K562 (cell line): ENCODE measurements around the gene CNDP1. TPM values are rescaled to one million over a fixed set of nuclear protein-coding genes. Genes with fewer than 3 reads are reported as not detected.
A peak's percentile ranks its signal among the peaks of the same experiment; 100 is the strongest.

Experiments
- ATAC-seq: fragments of 200-7000 bp; cut with Tn5 transposase; 3 replicates; pipeline ENCODE4 v1.9.1; 2020; ENCODE audit warnings: moderate library complexity
- BruUV-seq: library from RNA; stranded (reverse); fragments of 400-500 nt; replicated peaks from 2 replicates; lab custom pipeline; 2021; lab: Mats Ljungman, UMichigan
- CTCF ChIA-PET: fragments of 300-600 bp; formaldehyde crosslinking; extraction: SDS; loops from one replicate; lab custom pipeline; 2021; ENCODE audit warnings: low intra/inter-chr PET ratio; lab: Yijun Ruan, JAX
- POLR2A ChIA-PET: fragments of 300-600, 350-650 bp; sonication (Branson Sonifier 250); formaldehyde crosslinking; extraction: SDS; loops from one replicate; lab custom pipeline; 2021; ENCODE audit warnings: antibody characterized with exemption, inconsistent platforms; lab: Yijun Ruan, JAX
- DNase-seq, 4 experiments: peaks; one replicate each; pipeline versions ENCODE4 v3.0.0 to v3.0.0-alpha.2; 2011 to 2018; ENCODE audit warnings: low spot score in 3 of 4, mixed read lengths in 3 of 4; ENCODE audit errors: extremely low read depth in 1 of 4
- FAIRE-seq: peaks from 2 replicates; lab custom pipeline; 2011; peaks lifted over from hg19 to GRCh38; lab: Jason Lieb, UNC
- H2AFZ ChIP-seq: 2 replicates; pipeline ENCODE4 v1.6.0; 2011; ENCODE audit warnings: low read depth, low read length, control low read depth, inconsistent platforms
- H3K27ac ChIP-seq: fragments of 200-600 bp; 3 replicates; pipeline ENCODE4 v1.8.0; 2011; ENCODE audit warnings: low read depth, mild to moderate bottlenecking, control low read depth, inconsistent platforms, low read length, moderate library complexity, mixed read lengths; ENCODE audit errors: extremely low read depth
- H3K27me3 ChIP-seq, 2 experiments: fragments of 300-600 bp in 1 of 2; 2 replicates in 1 of 2; 3 replicates in 1 of 2; pipeline versions ENCODE4 v1.6.0 to v1.8.0; 2011; ENCODE audit warnings: inconsistent platforms in 2 of 2, low read length in 2 of 2, mild to moderate bottlenecking in 1 of 2, mixed read lengths in 1 of 2, moderate library complexity in 1 of 2; ENCODE audit not compliant: control insufficient read depth in 2 of 2, insufficient read depth in 2 of 2
- H3K36me3 ChIP-seq: fragments of 300-600 bp; 3 replicates; pipeline ENCODE4 v1.8.0; 2011; ENCODE audit warnings: mild to moderate bottlenecking, low read length, inconsistent platforms; ENCODE audit not compliant: control insufficient read depth, insufficient read depth
- H3K4me1 ChIP-seq, 2 experiments: fragments of 200-600 bp in 1 of 2; replicated peaks in 1 of 2; 2 replicates in 1 of 2; 3 replicates in 1 of 2; pipeline versions ENCODE4 v1.5.1 to v1.8.0; 2011; ENCODE audit warnings: inconsistent platforms in 2 of 2, low read length in 2 of 2, mild to moderate bottlenecking in 1 of 2, mixed read lengths in 1 of 2, moderate library complexity in 1 of 2; ENCODE audit not compliant: control insufficient read depth in 2 of 2, insufficient read depth in 2 of 2
- H3K4me2 ChIP-seq: 2 replicates; pipeline ENCODE4 v1.6.1; 2011; ENCODE audit warnings: low read length, control low read depth, inconsistent platforms, mixed read lengths; ENCODE audit not compliant: insufficient read depth
- H3K4me3 ChIP-seq: fragments of 200-600 bp; sonication (generic), shearing (Covaris generic); 2 replicates; pipeline ENCODE4 v1.5.1; 2016; ENCODE audit warnings: control low read depth, inconsistent platforms
- H3K79me2 ChIP-seq: fragments of 200-600 bp; 3 replicates; pipeline ENCODE4 v1.8.0; 2011; ENCODE audit warnings: low read length, inconsistent platforms; ENCODE audit not compliant: control insufficient read depth, insufficient read depth
- H3K9ac ChIP-seq, 2 experiments: 2 replicates each; pipeline versions ENCODE4 v1.6.0 to v1.6.1; 2011; ENCODE audit warnings: low read depth in 2 of 2, low read length in 2 of 2, control low read depth in 1 of 2, inconsistent platforms in 1 of 2, mild to moderate bottlenecking in 1 of 2, mixed read lengths in 1 of 2; ENCODE audit not compliant: insufficient read depth in 1 of 2
- H3K9me1 ChIP-seq: one replicate; pipeline ENCODE4 v1.6.0; 2011; ENCODE audit warnings: inconsistent platforms, mild to moderate bottlenecking, low read length, moderate library complexity; ENCODE audit not compliant: control insufficient read depth, insufficient read depth
- H3K9me3 ChIP-seq: replicated peaks from 2 replicates; pipeline ENCODE4 v1.5.1; 2011; ENCODE audit warnings: low read depth, low read length, inconsistent platforms; ENCODE audit not compliant: control insufficient read depth, insufficient read depth
- H4K20me1 ChIP-seq: replicated peaks from 2 replicates; pipeline ENCODE4 v1.6.1; 2011; ENCODE audit warnings: low read length, inconsistent platforms, mixed read lengths; ENCODE audit not compliant: control insufficient read depth, insufficient read depth
- ARID1B ChIP-seq: fragments of 450-650 bp; IDR thresholded peaks from 2 replicates; pipeline ENCODE4 v1.6.1; 2016; ENCODE audit warnings: antibody characterized with exemption, mild to moderate bottlenecking, inconsistent platforms
- CREB3L1 ChIP-seq: fragments of 450-650 bp; IDR thresholded peaks from 2 replicates; pipeline ENCODE4 v1.6.1; 2014; ENCODE audit warnings: low read depth, mild to moderate bottlenecking, moderate library complexity, borderline replicate concordance
- CREM ChIP-seq: IDR thresholded peaks from 2 replicates; pipeline ENCODE4 v1.6.1; 2014; ENCODE audit warnings: antibody characterized with exemption, low read depth
- ELF1 ChIP-seq: fragments of 200-800 bp; sonication (Bioruptor generic); IDR thresholded peaks from 2 replicates; pipeline ENCODE4 v1.6.1; 2016; ENCODE audit warnings: missing genetic modification characterization, missing compliant biosample characterization
- EP400 ChIP-seq: fragments of 450-650 bp; IDR thresholded peaks from 2 replicates; pipeline ENCODE4 v1.6.1; 2017; ENCODE audit warnings: antibody characterized with exemption, mild to moderate bottlenecking, moderate library complexity
- MIER1 ChIP-seq: fragments of 450-650 bp; IDR thresholded peaks from 2 replicates; pipeline ENCODE4 v1.6.1; 2016; ENCODE audit warnings: antibody characterized with exemption, mild to moderate bottlenecking, low read depth
- NR4A1 ChIP-seq, 2 experiments: fragments of 250-450 bp in 1 of 2; fragments of 450-650 bp in 1 of 2; sonication (Bioruptor Pico) in 1 of 2; IDR thresholded peaks; 2 replicates each; pipeline versions ENCODE4 v1.4.0 to v1.6.1; 2016 to 2020; ENCODE audit warnings: mild to moderate bottlenecking in 2 of 2, missing compliant biosample characterization in 1 of 2, missing genetic modification characterization in 1 of 2, moderate library complexity in 1 of 2
- POLR3A ChIP-seq: IDR thresholded peaks from 2 replicates; pipeline ENCODE4 v1.6.1; 2011; ENCODE audit warnings: borderline replicate concordance, mild to moderate bottlenecking, moderate library complexity; ENCODE audit not compliant: insufficient read length, insufficient read depth; ENCODE audit errors: extremely low read depth
- RBBP5 ChIP-seq: fragments of 200-600 bp; sonication (generic); IDR thresholded peaks from 2 replicates; pipeline ENCODE4 v1.6.1; 2012; ENCODE audit warnings: borderline replicate concordance, mild to moderate bottlenecking, low read length, control low read depth, inconsistent platforms; ENCODE audit not compliant: insufficient read depth, poor library complexity, severe bottlenecking
- RCOR1 ChIP-seq, 2 experiments: IDR thresholded peaks; 2 replicates each; pipeline ENCODE4 v1.6.1; 2012; ENCODE audit warnings: low read depth in 2 of 2, low read length in 2 of 2, borderline replicate concordance in 1 of 2, improper control_type of control experiment in 1 of 2
- STAT5A ChIP-seq: IDR thresholded peaks from 2 replicates; pipeline ENCODE4 v1.6.1; 2012; ENCODE audit warnings: low read length, inconsistent platforms, borderline replicate concordance
- TAL1 ChIP-seq: fragments of 450-650 bp; IDR thresholded peaks from 2 replicates; pipeline ENCODE4 v1.6.1; 2016; ENCODE audit warnings: mild to moderate bottlenecking
- ZBTB17 ChIP-seq: fragments of 450-650 bp; formaldehyde crosslinking; IDR thresholded peaks from 2 replicates; pipeline ENCODE4 v1.4.0; 2020; ENCODE audit warnings: mild to moderate bottlenecking
- ZBTB26 ChIP-seq: fragments of 450-650 bp; formaldehyde crosslinking; IDR thresholded peaks from 2 replicates; pipeline ENCODE4 v1.4.0; 2022; ENCODE audit warnings: missing genetic modification characterization
- ZEB2 ChIP-seq: fragments of 450-650 bp; IDR thresholded peaks from 2 replicates; pipeline ENCODE4 v1.6.1; 2016
- ZKSCAN3 ChIP-seq: fragments of 250-450 bp; sonication (Bioruptor Pico); IDR thresholded peaks from 2 replicates; pipeline ENCODE4 v1.4.0; 2020
- ZNF140 ChIP-seq: fragments of 250-450 bp; sonication (Bioruptor Pico); IDR thresholded peaks from 2 replicates; pipeline ENCODE4 v1.8.0; 2021; ENCODE audit warnings: moderate library complexity, mild to moderate bottlenecking, inconsistent platforms
- ZNF586 ChIP-seq: fragments of 450-650 bp; formaldehyde crosslinking; conservative IDR thresholded peaks from 2 replicates; pipeline ENCODE4 v1.4.0; 2020; ENCODE audit warnings: mild to moderate bottlenecking, moderate library complexity
- ZNF644 ChIP-seq: fragments of 200-800 bp; sonication (Bioruptor generic); IDR thresholded peaks from 2 replicates; pipeline ENCODE4 v1.6.1; 2016; ENCODE audit warnings: low read depth, missing genetic modification characterization, missing compliant biosample characterization
- ZNF707 ChIP-seq: fragments of 250-450 bp; sonication (Bioruptor Pico); conservative IDR thresholded peaks from 2 replicates; pipeline ENCODE4 v1.8.0; 2022; ENCODE audit warnings: inconsistent platforms, mild to moderate bottlenecking, moderate library complexity
- ZNF717 ChIP-seq: fragments of 250-450 bp; sonication (Bioruptor Pico); IDR thresholded peaks from 2 replicates; pipeline ENCODE4 v1.5.0; 2021
- WGBS: fragments of 100-300 bp; shearing (Covaris generic); methylation state at CpG from one replicate; pipeline ENCODE4 v1.1.6; 2016; ENCODE audit warnings: low coverage, mixed read lengths; ENCODE audit not compliant: insufficient coverage; ENCODE audit errors: missing lambda C conversion rate; 5-methylcytosine and 5-hydroxymethylcytosine counted together
- in situ Hi-C: fragments of 300-500 bp; cut with MboI; formaldehyde crosslinking; loops from 4 replicates; pipeline ENCODE4 v1.15.0; 2018; ENCODE audit warnings: inconsistent platforms, mixed read lengths
- intact Hi-C: fragments of 100-400 bp; cut with micrococcal nuclease; formaldehyde crosslinking; loops from 2 replicates; pipeline ENCODE4 v1.14.2; 2022
- polyA plus RNA-seq, 8 experiments: library from polyadenylated mRNA; depleted of rRNA in 4 of 8; stranded (reverse) in 5 of 8; unstranded in 3 of 8; fragments of >200 nt; fragmentation: Nextera tagmentation in 2 of 8; fragmentation: Illumina TruSeq in 1 of 8; extraction: Ambion mirVana in 2 of 8; extraction: Trizol in 1 of 8; gene quantifications; 2 replicates each; pipeline versions ENCODE4 v1.2.1 to v1.2.3, GENCODE V29; 2011 to 2014; ENCODE audit warnings: inconsistent platforms in 1 of 8, missing spikeins in 1 of 8
- total RNA-seq, 7 experiments: library from RNA; depleted of rRNA in 6 of 7; stranded (reverse); fragments of >200 nt in 6 of 7; fragmentation: Illumina TruSeq in 2 of 7; extraction: Trizol in 2 of 7; gene quantifications; 2 replicates each; pipeline versions ENCODE4 v1.2.1 to v1.2.3, GENCODE V29; 2011 to 2021; ENCODE audit warnings: low replicate concordance in 1 of 7

CNDP1 gene
- total and polyA plus RNA-seq, 9 of the 15 experiments (the other 6 are each of a cell fraction or from before 2014, with no cell fraction given), result not detected

GRCh38 chr18:74488354-74488753, 45.9 kb upstream of the CNDP1 start (continued):
- TF ChIP-seq ARID1B, result peak; percentile 28; the same call in 1 of the 2 replicates
- TF ChIP-seq ZKSCAN3 (CRISPR knock-in tag), result no peak
- peak; percentile 39; the same call in 1 of the 2 replicates for TF ChIP-seq CREM
- TF ChIP-seq RCOR1 (IDR thresholded peaks at IDR 0.05; ENCODE audit: borderline replicate concordance in 1 of 2, low read depth in 2 of 2, low read length in 2 of 2), result 0 out of 4 replicates have a peak, but pooled peaks of 1 of the 2 experiments have one; percentile 20
- TF ChIP-seq ZBTB17 (CRISPR knock-in tag), result no peak
- peak; percentile 60 for TF ChIP-seq TAL1
- TF ChIP-seq POLR3A, result no peak
- TF ChIP-seq RBBP5, result no peak
- no peak for TF ChIP-seq ZNF140 (CRISPR knock-in tag)
- TF ChIP-seq ZNF717 (CRISPR knock-in tag), result no peak
- no peak for TF ChIP-seq ZNF707 (CRISPR knock-in tag)
- TF ChIP-seq, all 486 proteins: peak for 17

- intact Hi-C loops (no loop called here), in situ Hi-C loops (no loop called here)
- BruUV-seq, result no TSS peak
- peak overlapping the region; percentile 85 for H2AFZ ChIP-seq
- peak overlapping the region in 1 of 2 experiments; percentile 23; a peak in 2 of 4 replicates for H3K9ac ChIP-seq
- H3K9me3 ChIP-seq, result no peaks in the 10 kb centered on the region
- no peak overlapping the region for H3K4me3 ChIP-seq
- H3K27ac ChIP-seq, result peak overlapping the region; percentile 62
- peak; percentile 82 for ATAC-seq
- peak in 3 of 4 experiments; percentile 12 to 64 (median 42) for DNase-seq
- H4K20me1 ChIP-seq, result no peaks in the 10 kb centered on the region
- H3K36me3 ChIP-seq, result no peaks in the 10 kb centered on the region
- H3K79me2 ChIP-seq, result no peaks in the 10 kb centered on the region
- WGBS, result 9% methylated on average over 8 of the region's 8 CpGs
- POLR2A ChIA-PET, result no interaction called here
- H3K27me3 ChIP-seq, result no peaks in the 10 kb centered on the region
- FAIRE-seq, result peak; percentile 75
- H3K9me1 ChIP-seq, result no peaks in the 10 kb centered on the region
- H3K4me2 ChIP-seq, result peak overlapping the region; percentile 70
- CTCF ChIA-PET, result no interaction called here
- H3K4me1 ChIP-seq, result peaks cover 11 to 12% of the 10 kb centered on the region in 2 experiments; a peak in 3 of 5 replicates
- TF ChIP-seq STAT5A, result no peak
- no peak for TF ChIP-seq EP400
- TF ChIP-seq ZEB2, result peak; percentile 72
- TF ChIP-seq CREB3L1, result no peak
- 0 out of 2 replicates have a peak, but pooled peaks have one; percentile 51 for TF ChIP-seq ZNF644
- TF ChIP-seq MIER1, result no peak
- TF ChIP-seq ELF1 (tag), result no peak
- no peak for TF ChIP-seq NR4A1 (CRISPR knock-in tag; IDR thresholded peaks at IDR 0.05)
- TF ChIP-seq NR4A1 (tag; IDR thresholded peaks at IDR 0.05), result 0 out of 2 replicates have a peak, but pooled peaks have one; percentile 27
- no peak for TF ChIP-seq ZNF586 (CRISPR knock-in tag)
- no peak for TF ChIP-seq ZBTB26 (CRISPR knock-in tag)
Observed at GRCh38 chr18:74488864-74489263, 45.4 kb upstream of the CNDP1 start.
